ENCODE measurements around the gene MFSD6L.

MFSD6L gene

DNA sequence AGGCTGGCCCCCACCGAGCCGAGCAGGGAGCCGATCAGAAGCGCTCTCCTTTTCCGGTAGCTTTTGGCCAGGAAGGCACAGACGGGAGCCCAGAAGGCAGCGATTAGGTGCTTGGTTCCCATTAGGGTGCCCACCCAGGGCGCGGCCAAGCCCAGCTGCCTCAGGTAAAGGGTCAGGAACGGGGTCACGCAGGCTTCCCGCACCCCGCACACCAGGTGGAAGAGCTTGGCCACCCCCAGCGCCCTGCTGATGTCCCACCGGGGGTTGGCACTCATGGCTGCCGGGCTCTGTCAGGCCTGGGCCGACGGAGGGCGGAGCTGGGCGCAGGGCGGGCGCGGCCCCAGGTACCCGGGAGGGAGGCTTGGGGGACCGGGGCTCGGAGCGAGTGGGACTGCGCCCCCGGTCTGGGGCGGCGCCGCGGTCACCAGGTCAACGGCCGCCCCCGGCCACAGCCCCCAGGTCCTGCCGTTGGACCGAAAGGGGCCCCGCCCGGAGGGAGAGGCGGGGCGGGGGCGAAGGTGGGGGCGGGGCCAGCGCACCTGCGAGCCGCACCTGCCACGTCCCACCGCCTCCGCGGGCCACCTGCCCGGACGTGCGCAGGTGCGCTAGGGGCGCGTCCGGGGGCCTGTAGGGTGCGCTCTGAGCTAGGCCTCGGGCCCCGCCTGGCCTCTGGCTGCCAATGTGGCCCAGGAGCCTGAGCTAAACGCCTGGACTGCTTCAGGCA, at the start of gene MFSD6L:
Gene MFSD6L (minus strand): TSS at position 520 of the 724 bp plus-strand sequence. CDS start 245 bp downstream, at position 275.
- no peak for DNase-seq

- no peak for DNase-seq
Observed at GRCh38 chr17:8847891-8848290, 48.7 kb upstream of the MFSD6L start.

- DNase-seq, result no peak
Observed at GRCh38 chr17:8846768-8847211, 47.6 kb upstream of the MFSD6L start.

DNA sequence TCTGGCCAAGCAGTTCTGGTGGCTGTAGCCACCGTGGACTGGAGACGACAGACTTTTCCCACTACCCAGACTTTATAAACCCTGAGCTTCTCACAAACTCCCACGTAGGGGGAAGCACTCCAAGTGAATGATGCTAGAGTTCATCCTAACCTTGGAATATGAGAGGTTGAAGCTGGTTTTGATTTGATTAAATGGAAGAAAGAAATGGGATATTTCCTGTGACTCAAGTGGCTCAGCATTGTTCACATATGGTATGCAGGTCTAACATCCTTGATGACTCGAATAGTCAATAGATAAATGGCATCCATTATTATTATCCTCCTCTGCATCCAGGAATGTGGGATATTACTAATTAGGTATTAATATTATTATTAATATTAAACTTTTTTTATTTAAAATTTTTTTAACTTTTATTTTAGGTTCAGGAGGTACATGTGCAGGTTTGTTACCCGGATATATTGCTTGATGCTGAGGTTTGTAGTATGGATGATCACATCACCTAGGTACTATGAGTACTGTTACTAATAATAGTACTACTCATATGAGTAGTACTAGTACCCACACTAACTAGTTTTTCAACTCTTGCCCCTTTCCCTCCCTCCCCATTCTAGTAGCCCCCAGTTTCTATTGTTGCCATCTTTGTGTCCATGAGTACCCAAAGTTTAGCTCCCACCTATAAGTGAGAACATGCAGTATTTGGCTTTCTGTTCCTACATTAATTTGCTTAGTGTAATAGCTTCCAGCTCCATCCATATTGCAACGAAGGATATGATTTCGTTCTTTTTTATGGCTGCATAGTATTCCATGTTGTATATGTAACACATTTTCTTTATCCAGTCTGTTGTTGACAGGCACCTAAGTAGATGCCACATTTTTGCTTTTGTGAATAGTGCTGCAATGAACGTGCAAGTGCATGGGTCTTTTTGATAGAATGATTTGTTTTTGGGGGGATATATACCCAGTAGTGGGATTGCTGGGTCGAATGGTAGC, 45.4 kb upstream of the MFSD6L start:
- no peak for DNase-seq

- no peak for DNase-seq
Observed at GRCh38 chr17:8843344-8843743, 44.2 kb upstream of the MFSD6L start.

GRCh38 chr17:8841844-8842243, 42.7 kb upstream of the MFSD6L start:
- DNase-seq, result no peak

GRCh38 chr17:8839410-8839935, 40.3 kb upstream of the MFSD6L start:
- DNase-seq, result no peak

GRCh38 chr17:8838551-8839095, 39.5 kb upstream of the MFSD6L start:
- no peak for DNase-seq

- DNase-seq, result no peak
Observed at GRCh38 chr17:8837563-8838075, 38.5 kb upstream of the MFSD6L start.

- no peak for DNase-seq
Observed at GRCh38 chr17:8836821-8837562, 37.8 kb upstream of the MFSD6L start.

GRCh38 chr17:8835631-8836364, 36.6 kb upstream of the MFSD6L start:
- no peak for DNase-seq

DNA sequence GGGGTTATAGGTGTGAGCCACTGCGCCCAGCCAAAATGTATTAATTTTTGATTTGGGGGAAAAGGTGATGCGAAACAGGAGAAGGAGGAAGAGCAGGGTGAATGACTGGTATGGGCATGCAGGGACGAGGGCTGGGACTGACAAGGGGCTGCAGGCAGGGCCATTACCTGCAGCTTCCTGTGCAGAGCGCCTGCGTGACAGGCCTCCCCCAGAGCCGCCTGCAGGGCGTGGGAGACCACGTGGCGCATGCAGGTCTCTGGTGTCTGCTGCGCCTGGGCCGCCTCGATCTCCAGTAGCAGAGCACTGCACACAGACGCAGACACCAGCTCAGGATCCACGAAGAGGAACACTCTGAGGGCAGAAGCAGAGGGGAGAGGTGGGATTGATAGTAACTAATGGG, 35.9 kb upstream of the MFSD6L start:
- DNase-seq, result no peak

DNA sequence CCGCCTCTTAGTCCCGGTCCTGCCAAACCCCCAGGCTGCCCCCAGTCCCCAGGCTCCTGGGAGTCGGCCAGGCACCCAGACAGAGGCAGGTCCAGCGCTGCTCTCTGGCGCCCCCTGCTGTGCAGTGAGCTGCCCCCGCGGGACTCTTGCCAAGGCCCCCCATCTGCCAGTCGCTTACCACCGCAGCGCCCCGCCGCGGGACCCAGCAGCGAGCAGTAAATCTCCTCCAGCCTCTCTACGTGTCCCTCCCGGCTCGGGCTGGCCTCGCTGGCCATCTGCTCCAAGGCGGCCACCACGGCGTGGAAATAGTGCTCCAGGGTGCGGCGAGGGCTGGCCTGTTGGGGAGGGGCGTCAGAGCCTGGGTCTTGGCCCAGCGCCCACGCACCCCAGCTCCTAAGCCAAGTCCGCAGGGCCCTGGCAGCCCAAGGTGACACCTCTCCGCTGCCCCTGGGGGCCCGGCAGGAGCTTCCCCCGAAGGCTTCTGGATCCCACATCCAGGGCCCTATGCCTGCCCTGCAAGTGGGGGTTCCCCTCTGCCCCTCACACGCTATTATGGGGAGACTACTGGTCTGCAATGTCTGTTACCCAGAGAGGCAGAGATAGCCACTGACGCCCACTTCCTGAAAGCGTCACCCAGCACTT, 33.7 kb upstream of the MFSD6L start:
- no peak for DNase-seq

DNA sequence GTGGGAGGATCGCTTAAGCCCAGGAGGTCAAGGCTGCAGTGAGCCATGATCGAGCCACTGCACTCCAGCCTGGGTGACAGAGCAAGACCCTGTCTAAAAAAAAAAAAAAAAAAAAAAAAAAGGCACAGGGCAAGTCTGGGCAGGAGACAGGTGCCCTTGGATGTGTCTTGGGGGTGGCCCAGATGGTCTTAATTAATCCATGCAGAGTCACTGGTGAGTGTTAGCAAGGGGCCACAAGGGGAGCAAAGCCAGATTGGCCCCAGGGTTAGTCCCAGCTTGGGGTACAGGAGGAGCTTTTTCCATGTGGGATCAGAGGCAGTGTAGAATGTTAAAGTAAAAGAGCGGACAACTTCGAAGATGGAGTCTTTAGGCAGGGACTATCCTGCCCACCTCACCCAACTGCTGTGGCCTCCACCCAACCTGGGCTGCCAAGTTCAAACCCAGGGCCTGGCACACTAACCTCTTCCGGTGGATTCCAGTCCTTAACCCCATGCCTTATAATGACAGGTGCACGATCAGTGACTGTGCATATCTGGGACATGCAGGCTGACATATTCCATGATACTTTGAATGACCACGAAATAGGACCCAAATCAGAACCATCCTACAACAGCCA, 32.2 kb upstream of the MFSD6L start:
- no peak for DNase-seq

GRCh38 chr17:8830141-8830540, 31.0 kb upstream of the MFSD6L start:
- DNase-seq, result no peak

GRCh38 chr17:8829036-8829941, 30.1 kb upstream of the MFSD6L start:
- DNase-seq, result no peak

DNA sequence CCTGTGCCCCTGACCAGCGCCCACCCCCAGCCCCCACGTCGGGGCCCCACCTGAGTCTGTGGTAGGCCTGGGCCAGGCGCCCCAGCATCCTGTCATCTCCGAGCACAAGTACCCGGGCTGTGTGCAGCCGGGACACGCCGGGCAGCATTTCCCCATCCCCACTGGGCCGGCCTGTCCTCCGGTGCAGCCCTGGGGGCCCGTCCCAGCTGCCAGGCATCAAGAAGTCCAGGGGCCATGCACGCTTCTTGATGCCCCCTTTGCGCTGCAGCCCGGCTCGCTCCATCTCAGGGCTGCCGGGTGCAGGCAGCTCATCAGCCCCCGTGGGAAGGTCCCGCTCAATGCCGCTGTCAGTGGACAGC, 29.3 kb upstream of the MFSD6L start:
- no peak for DNase-seq

DNA sequence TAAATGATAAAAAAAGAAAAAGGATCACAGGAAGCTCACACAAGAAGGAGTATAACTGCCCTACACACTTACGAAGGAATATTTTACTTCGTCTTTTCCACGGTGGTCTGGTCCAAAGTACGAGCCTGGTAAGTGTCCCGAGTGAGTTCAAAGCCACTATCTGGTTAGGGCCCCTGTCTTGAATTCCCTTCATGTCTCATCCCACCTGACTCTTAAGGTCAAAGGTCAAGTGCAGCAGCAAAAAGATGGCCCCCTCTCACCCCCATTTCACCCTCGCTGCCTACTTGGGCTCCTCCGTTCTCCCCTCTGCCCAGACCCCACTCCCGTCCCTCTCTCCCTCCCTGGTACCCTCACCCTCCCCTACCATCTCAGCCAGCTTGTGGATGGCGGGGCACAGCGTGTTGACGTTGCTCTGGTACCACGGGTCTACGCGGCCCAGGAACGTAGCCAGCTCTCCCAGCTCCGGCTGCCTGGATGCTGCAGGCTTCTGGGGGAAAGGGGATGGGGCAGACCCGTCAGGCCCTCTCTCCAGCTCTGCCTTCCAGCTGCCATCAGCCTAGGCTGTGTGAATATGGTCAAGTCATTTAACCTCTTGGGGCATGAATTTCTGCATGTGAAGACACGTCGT, 27.8 kb upstream of the MFSD6L start:
- DNase-seq, result no peak

DNA sequence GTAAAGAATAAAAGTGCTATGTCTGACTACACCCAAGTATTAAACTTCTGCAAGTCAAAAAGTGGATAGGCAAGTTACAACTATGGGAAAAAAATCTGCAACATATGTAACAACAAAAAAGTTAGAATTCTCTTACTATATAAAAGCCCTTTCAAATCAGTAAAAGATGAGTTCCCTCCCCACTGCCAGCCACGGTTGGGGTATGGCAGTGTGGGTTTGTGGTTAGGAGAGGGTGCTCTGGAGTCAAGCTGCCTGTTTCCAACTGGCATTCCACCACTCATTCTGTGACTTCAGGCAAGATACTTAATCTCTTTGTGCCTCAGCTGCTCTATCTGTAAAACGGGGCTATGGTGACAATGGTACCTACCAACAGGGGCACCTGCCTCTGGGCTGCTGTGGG, 26.6 kb upstream of the MFSD6L start:
- DNase-seq, result no peak
